ENCODE data around the gene CTNNA3. TPM values are rescaled to one million over a fixed set of nuclear protein-coding genes. Genes with fewer than 3 reads are reported as not detected.

Gene CTNNA3
- total RNA-seq, 1 experiment from 2014 or later, result not detected

DNA sequence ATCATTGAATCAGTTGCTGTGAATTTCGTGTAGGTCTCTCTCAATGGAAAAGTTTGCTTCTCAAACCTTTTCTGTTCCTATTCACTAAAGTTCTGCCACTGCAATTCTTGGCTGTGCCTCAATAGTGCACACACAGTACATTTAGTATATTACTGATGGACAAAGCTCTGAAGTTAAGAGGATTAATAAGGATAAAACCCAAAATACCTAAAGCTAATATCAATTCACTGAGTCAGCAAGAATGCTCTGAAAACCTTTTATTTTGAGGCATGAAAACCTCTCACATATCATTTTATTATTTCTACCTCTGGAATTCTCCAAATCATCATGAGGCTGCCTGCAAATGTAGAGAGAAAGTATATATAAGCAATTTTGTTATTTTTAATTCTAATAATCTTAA lies 1403.5 kb downstream of the CTNNA3 start:
- no TSS peak for BruUV-seq (replicated peaks)
- no peaks in the 10 kb centered on the region for H3K4me1 Mint-ChIP-seq (ENCODE audit: low read depth, unreplicated experiment)
- intact Hi-C loops (cut with micrococcal nuclease; ENCODE audit: unreplicated experiment), result no loop called here
- CTCF ChIA-PET, result no interaction called here
- TF ChIP-seq, protein P1, sequence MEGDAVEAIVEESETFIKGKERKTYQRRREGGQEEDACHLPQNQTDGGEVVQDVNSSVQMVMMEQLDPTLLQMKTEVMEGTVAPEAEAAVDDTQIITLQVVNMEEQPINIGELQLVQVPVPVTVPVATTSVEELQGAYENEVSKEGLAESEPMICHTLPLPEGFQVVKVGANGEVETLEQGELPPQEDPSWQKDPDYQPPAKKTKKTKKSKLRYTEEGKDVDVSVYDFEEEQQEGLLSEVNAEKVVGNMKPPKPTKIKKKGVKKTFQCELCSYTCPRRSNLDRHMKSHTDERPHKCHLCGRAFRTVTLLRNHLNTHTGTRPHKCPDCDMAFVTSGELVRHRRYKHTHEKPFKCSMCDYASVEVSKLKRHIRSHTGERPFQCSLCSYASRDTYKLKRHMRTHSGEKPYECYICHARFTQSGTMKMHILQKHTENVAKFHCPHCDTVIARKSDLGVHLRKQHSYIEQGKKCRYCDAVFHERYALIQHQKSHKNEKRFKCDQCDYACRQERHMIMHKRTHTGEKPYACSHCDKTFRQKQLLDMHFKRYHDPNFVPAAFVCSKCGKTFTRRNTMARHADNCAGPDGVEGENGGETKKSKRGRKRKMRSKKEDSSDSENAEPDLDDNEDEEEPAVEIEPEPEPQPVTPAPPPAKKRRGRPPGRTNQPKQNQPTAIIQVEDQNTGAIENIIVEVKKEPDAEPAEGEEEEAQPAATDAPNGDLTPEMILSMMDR (IDR thresholded peaks at IDR 0.05; ENCODE audit: unreplicated experiment), result no peak
- peaks cover 3% of the 10 kb centered on the region for H3K9me3 Mint-ChIP-seq (ENCODE audit: low read depth, unreplicated experiment)
- H3K27me3 Mint-ChIP-seq (ENCODE audit: unreplicated experiment), result no peaks in the 10 kb centered on the region
- no peak overlapping the region for H3K4me3 Mint-ChIP-seq (ENCODE audit: low read depth, unreplicated experiment)
- H3K36me3 Mint-ChIP-seq (ENCODE audit: insufficient read depth, unreplicated experiment), result no peaks in the 10 kb centered on the region
- DNase-seq, result no peak
- H3K27ac Mint-ChIP-seq (ENCODE audit: unreplicated experiment), result no peak overlapping the region

DNA sequence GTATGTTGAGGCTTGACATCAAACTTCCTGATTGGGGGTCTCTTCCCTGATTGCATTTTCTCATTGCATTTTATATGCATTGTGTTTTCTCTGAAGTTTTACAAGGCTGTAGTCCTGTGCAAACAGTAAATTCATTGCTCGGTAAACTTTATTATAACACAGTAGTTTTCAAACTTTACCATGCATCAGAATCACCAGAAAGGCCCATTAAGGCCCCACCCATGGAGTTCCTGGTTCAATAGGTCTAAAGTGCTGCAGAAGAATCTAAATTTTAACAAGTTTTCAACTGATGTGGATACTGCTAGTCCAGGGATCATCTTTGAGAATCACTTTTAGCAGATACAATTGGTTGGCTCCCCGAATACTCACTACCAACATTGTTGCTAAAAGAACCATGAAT lies 1404.9 kb downstream of the CTNNA3 start:
- no peaks in the 10 kb centered on the region for H3K4me1 Mint-ChIP-seq (ENCODE audit: low read depth, unreplicated experiment)
- H3K27me3 Mint-ChIP-seq (ENCODE audit: unreplicated experiment), result no peaks in the 10 kb centered on the region
- H3K36me3 Mint-ChIP-seq (ENCODE audit: insufficient read depth, unreplicated experiment), result no peaks in the 10 kb centered on the region
- CTCF ChIA-PET, result no interaction called here
- intact Hi-C loops (cut with micrococcal nuclease; ENCODE audit: unreplicated experiment), result no loop called here
- no peak overlapping the region for H3K27ac Mint-ChIP-seq (ENCODE audit: unreplicated experiment)
- TF ChIP-seq, protein P1 (IDR thresholded peaks at IDR 0.05; ENCODE audit: unreplicated experiment), result no peak
- peaks cover 3% of the 10 kb centered on the region for H3K9me3 Mint-ChIP-seq (ENCODE audit: low read depth, unreplicated experiment)
- no peak overlapping the region for H3K4me3 Mint-ChIP-seq (ENCODE audit: low read depth, unreplicated experiment)
- no peak for DNase-seq
- BruUV-seq (replicated peaks), result no TSS peak

DNA sequence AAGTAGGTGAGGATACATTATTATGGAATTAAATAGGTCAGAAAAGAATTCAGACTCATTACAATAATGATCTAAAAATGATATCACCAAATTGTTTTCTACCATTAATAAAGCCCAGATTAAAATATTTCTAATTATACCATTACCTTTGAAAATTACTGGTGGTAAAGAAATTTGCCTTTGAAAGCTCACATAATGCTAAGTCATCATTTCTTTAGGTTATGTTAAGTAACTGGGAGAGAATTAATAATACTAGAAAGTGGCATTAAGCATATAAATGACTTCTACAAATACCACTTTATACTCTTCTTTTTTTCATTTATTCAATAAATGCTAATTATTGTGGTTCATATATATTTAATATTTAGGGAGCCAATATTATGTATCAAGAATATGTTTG lies 1411.4 kb downstream of the CTNNA3 start:
- no peak overlapping the region for H3K27ac Mint-ChIP-seq (ENCODE audit: unreplicated experiment)
- intact Hi-C loops (cut with micrococcal nuclease; ENCODE audit: unreplicated experiment), result no loop called here
- no peak overlapping the region for H3K4me3 Mint-ChIP-seq (ENCODE audit: low read depth, unreplicated experiment)
- TF ChIP-seq, protein P1 (IDR thresholded peaks at IDR 0.05; ENCODE audit: unreplicated experiment), result no peak
- H3K36me3 Mint-ChIP-seq (ENCODE audit: insufficient read depth, unreplicated experiment), result no peaks in the 10 kb centered on the region
- H3K9me3 Mint-ChIP-seq (ENCODE audit: low read depth, unreplicated experiment), result no peaks in the 10 kb centered on the region
- DNase-seq, result no peak
- no peaks in the 10 kb centered on the region for H3K4me1 Mint-ChIP-seq (ENCODE audit: low read depth, unreplicated experiment)
- H3K27me3 Mint-ChIP-seq (ENCODE audit: unreplicated experiment), result no peaks in the 10 kb centered on the region
- CTCF ChIA-PET, result no interaction called here
- BruUV-seq (replicated peaks), result no TSS peak

DNA sequence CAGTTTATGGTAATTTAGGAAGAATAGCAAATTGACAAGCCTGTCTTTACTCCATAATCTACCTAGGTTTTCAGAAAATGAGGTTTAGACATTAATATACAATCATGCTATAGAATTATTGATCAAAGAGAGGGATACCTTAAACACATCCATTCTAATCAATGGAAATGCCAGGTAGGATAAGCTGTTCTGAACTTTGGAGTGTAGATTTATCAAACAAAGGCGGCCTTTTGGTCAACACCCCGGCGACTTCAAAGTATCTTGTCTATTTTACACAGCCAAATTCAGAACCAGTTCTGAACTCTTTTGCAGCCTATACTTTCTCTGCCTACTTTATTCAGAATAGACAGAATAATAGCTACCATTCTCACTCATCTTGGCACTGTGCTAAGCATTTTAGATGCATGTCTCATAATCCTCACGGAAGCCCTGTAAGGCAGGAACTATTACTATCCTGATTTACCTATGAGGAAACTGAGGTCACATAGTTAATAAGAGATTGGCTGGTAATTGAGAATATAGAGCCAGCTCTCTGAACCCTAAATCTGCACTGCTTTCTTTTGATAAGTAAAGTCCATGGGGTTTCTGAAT lies 1412.0 kb downstream of the CTNNA3 start:
- intact Hi-C loops (cut with micrococcal nuclease; ENCODE audit: unreplicated experiment), result no loop called here
- Mint-ChIP-seq H3K9me3 (ENCODE audit: low read depth, unreplicated experiment) (no peaks in the 10 kb centered on the region), H3K4me3 (ENCODE audit: low read depth, unreplicated experiment) (no peak overlapping the region), H3K4me1 (ENCODE audit: low read depth, unreplicated experiment) (no peaks in the 10 kb centered on the region), H3K27me3 (ENCODE audit: unreplicated experiment) (no peaks in the 10 kb centered on the region), H3K36me3 (ENCODE audit: insufficient read depth, unreplicated experiment) (no peaks in the 10 kb centered on the region), H3K27ac (ENCODE audit: unreplicated experiment) (no peak overlapping the region)
- no TSS peak for BruUV-seq (replicated peaks)
- no peak for DNase-seq
- TF ChIP-seq, protein P1 (IDR thresholded peaks at IDR 0.05; ENCODE audit: unreplicated experiment), result no peak
- CTCF ChIA-PET, result no interaction called here
